Prostate gland (tissue), 2 donors: ENCODE data around the gene ARID3B. TPM values are rescaled to one million over a fixed set of nuclear protein-coding genes. Genes with fewer than 3 reads are reported as not detected.

ENCODE experiments used
- DNase-seq: peaks from one replicate; pipeline ENCODE4 v3.0.0-alpha.2; 2019; ENCODE audit warnings: low spot score
- H3K27ac ChIP-seq, 2 donors: fragments of 200-600 bp; sonication (generic); 2 replicates each; pipeline ENCODE4 v1.5.1; 2017 to 2019
- H3K27me3 ChIP-seq: fragments of 200-600 bp; sonication (generic); replicated peaks from 2 replicates; pipeline ENCODE4 v1.5.1; 2019; ENCODE audit not compliant: insufficient read depth
- H3K36me3 ChIP-seq, 2 donors: fragments of 200-600 bp; sonication (generic); 1 replicate in 1 of 2; 2 replicates in 1 of 2; pipeline versions ENCODE4 v1.5.1 to v1.8.1; 2017 to 2019
- H3K4me1 ChIP-seq: fragments of 200-600 bp; sonication (generic); replicated peaks from 2 replicates; pipeline ENCODE4 v1.5.1; 2019
- H3K4me3 ChIP-seq, 2 donors: fragments of 200-600 bp; sonication (generic); 2 replicates each; pipeline ENCODE4 v1.5.1; 2017 to 2019
- H3K9me3 ChIP-seq: fragments of 200-600 bp; sonication (generic); 2 replicates; pipeline ENCODE4 v1.5.1; 2017
- CTCF ChIP-seq, 4 experiments: fragments of 200-600 bp in 2 of 4; fragments of 450-650 bp in 2 of 4; sonication (generic) in 2 of 4; IDR thresholded peaks; 1 replicate in 3 of 4; 2 replicates in 1 of 4; pipeline ENCODE4 v1.5.1; 2016 to 2019; ENCODE audit warnings: antibody characterized with exemption in 4 of 4, mild to moderate bottlenecking in 2 of 4, moderate library complexity in 2 of 4
- POLR2A ChIP-seq: fragments of 450-650 bp; IDR thresholded peaks from one replicate; pipeline ENCODE4 v1.6.1; 2016; ENCODE audit warnings: antibody characterized with exemption, mild to moderate bottlenecking
- POLR2AphosphoS5 ChIP-seq: sonication (generic); formaldehyde crosslinking; IDR thresholded peaks from one replicate; pipeline ENCODE4 v1.6.1; 2017; ENCODE audit warnings: antibody characterized with exemption
- WGBS: methylation state at CpG from one replicate; pipeline ENCODE4 v1.1.5; 2018; 5-methylcytosine and 5-hydroxymethylcytosine counted together
- intact Hi-C: fragments of 100-400 bp; cut with DNase I; formaldehyde crosslinking; loops from one replicate; pipeline ENCODE4 v1.14.2; 2022
- total RNA-seq, 2 donors: library from RNA; depleted of rRNA; stranded (reverse); fragments of >200 nt; gene quantifications; one replicate each; pipeline ENCODE4 v1.1.0, GENCODE V29; 2016

Gene ARID3B
- total RNA-seq, 2 donors from 2014 or later, result 5.1 to 36.7 TPM

DNA sequence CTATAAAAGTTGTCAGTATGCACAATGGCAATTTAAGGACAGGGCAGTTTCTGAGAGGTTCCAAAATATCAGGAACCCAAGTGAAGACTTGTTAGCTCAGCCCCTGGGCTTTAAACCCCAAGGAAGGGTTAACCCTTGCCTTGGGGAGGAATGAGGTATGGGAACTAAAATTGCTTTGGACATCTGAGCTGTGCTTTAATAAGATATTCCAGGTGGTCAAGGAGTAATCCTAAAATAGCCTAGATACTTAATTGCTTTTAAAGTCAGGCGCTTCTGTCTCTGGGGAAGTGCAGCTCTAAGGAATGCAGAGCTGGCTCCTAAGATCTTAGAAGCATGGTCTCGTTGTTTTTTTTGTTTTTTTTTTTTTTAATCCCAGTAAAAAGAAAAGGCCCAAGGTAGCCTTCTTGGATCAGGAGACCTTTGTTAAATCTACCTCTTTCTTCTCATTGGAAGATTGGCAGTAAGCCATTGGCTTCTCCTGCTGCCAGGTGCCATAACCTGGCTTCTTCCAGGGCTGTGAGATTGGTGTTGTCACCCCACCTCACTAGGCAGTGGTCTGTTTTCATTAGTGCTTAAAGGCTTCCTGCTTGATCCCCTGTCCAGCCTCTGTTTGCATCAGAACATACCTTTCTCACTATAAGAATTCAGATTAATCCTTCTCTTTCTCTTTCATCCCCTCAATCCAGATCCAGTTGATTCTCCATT lies 24.5 kb downstream of the ARID3B start:
- no peaks in the 10 kb centered on the region for H3K36me3 ChIP-seq
- intact Hi-C loops, result no loop called here

GRCh38 chr15:74568594-74568993 lies 27.6 kb downstream of the ARID3B start:
- Histone ChIP-seq H3K36me3 (no peaks in the 10 kb centered on the region), H3K27me3 (no peaks in the 10 kb centered on the region), H3K4me3 (no peak overlapping the region), H3K27ac (no peak overlapping the region), H3K4me1 (no peaks in the 10 kb centered on the region), H3K9me3 (no peaks in the 10 kb centered on the region)
- 50% methylated on average over 1 of the region's 1 CpG for WGBS
- intact Hi-C loops, result no loop called here
- DNase-seq, result no peak
- no peak for TF ChIP-seq POLR2A
- no peak for TF ChIP-seq POLR2AphosphoS5
- TF ChIP-seq CTCF (IDR thresholded peaks at IDR 0.05), result no peak

More for the DNA sequence above, 24.5 kb downstream of the ARID3B start:
- H3K4me1 ChIP-seq, result no peaks in the 10 kb centered on the region
- H3K9me3 ChIP-seq, result no peaks in the 10 kb centered on the region
- H3K27ac ChIP-seq, result no peak overlapping the region
- no peak overlapping the region for H3K4me3 ChIP-seq
- WGBS, result 55% methylated on average over 2 of the region's 2 CpGs
- TF ChIP-seq POLR2A, result no peak
- TF ChIP-seq CTCF (IDR thresholded peaks at IDR 0.05), result no peak
- TF ChIP-seq POLR2AphosphoS5, result no peak
- no peak for DNase-seq
- H3K27me3 ChIP-seq, result no peaks in the 10 kb centered on the region

GRCh38 chr15:74569731-74570070 lies 28.7 kb downstream of the ARID3B start:
- Histone ChIP-seq H3K4me3 (no peak overlapping the region), H3K9me3 (no peaks in the 10 kb centered on the region), H3K27me3 (no peaks in the 10 kb centered on the region), H3K27ac (no peak overlapping the region), H3K4me1 (no peaks in the 10 kb centered on the region), H3K36me3 (no peaks in the 10 kb centered on the region)
- intact Hi-C loops, result no loop called here
- no peak for DNase-seq
- WGBS, result 74% methylated on average over 4 of the region's 4 CpGs
- TF ChIP-seq POLR2AphosphoS5 (no peak), POLR2A (no peak), CTCF (IDR thresholded peaks at IDR 0.05) (no peak)

DNA sequence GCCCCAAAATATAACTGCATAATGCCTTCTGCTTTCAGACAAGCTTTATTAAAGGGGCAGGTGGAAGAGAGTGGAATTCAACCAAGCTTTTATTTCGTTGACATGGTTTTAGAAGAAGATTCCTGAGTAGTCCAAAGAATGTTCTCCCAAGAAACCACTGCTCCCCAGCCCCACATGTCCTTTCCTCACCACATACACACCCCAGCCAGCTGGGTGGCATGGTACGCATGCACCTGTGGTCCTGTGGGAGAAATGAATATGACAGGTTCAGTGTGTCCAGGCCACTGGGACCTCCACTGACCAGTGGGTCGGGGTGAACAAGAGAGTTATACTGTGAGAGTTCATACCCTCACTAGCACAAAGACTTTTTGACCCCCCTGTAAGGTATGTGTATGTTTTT lies 30.2 kb downstream of the ARID3B start:
- Histone ChIP-seq H3K4me1 (no peaks in the 10 kb centered on the region), H3K9me3 (no peaks in the 10 kb centered on the region), H3K27me3 (no peaks in the 10 kb centered on the region), H3K36me3 (no peaks in the 10 kb centered on the region), H3K27ac (no peak overlapping the region), H3K4me3 (no peak overlapping the region)
- no peak for DNase-seq
- no peak for TF ChIP-seq CTCF (IDR thresholded peaks at IDR 0.05)
- TF ChIP-seq POLR2A, result no peak
- TF ChIP-seq POLR2AphosphoS5, result no peak
- intact Hi-C loops, result no loop called here
- WGBS, result 81% methylated on average over 3 of the region's 3 CpGs

- no peaks in the 10 kb centered on the region for H3K4me1 ChIP-seq
- no peaks in the 10 kb centered on the region for H3K9me3 ChIP-seq
- no peaks in the 10 kb centered on the region for H3K27me3 ChIP-seq
- no peak overlapping the region for H3K4me3 ChIP-seq
- intact Hi-C loops, result no loop called here
- 97% methylated on average over 4 of the region's 4 CpGs for WGBS
- no peak for DNase-seq
- TF ChIP-seq POLR2A, result no peak
- TF ChIP-seq POLR2AphosphoS5, result no peak
- no peak for TF ChIP-seq CTCF (IDR thresholded peaks at IDR 0.05)
- H3K36me3 ChIP-seq, result peaks cover 0 to 4% of the 10 kb centered on the region in 2 donors
- H3K27ac ChIP-seq, result no peak overlapping the region
Observed at GRCh38 chr15:74573987-74574386, 33.0 kb downstream of the ARID3B start.
